Activated T-cell treated with anti-CD3 and anti-CD28 coated beads for 1 hour (primary cell): Measurements from ENCODE around the gene MTSS2.

Experiments used
- DNase-seq: peaks from one replicate; pipeline ENCODE4 v3.0.0-alpha.2; 2020; ENCODE audit warnings: low read depth

Gene MTSS2

DNA sequence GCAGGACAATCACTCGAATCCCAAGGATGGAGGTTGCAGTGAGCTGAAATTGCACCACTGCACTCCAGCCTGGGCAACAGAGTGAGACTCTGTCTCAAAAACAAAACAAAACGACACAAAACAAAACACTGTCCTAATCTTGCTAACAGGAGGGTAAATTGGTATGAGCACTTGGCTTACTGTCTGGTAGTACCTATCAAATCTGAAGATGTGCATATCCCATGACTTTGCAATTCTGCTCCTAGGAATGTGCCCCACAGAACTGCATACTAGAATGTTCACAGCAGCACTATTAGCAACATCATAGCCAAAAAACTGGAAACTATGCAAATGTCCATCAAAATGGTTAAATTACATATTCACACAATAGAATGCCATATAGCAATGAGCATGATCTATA, 15.7 kb downstream of the MTSS2 start:
- no peak for DNase-seq

DNA sequence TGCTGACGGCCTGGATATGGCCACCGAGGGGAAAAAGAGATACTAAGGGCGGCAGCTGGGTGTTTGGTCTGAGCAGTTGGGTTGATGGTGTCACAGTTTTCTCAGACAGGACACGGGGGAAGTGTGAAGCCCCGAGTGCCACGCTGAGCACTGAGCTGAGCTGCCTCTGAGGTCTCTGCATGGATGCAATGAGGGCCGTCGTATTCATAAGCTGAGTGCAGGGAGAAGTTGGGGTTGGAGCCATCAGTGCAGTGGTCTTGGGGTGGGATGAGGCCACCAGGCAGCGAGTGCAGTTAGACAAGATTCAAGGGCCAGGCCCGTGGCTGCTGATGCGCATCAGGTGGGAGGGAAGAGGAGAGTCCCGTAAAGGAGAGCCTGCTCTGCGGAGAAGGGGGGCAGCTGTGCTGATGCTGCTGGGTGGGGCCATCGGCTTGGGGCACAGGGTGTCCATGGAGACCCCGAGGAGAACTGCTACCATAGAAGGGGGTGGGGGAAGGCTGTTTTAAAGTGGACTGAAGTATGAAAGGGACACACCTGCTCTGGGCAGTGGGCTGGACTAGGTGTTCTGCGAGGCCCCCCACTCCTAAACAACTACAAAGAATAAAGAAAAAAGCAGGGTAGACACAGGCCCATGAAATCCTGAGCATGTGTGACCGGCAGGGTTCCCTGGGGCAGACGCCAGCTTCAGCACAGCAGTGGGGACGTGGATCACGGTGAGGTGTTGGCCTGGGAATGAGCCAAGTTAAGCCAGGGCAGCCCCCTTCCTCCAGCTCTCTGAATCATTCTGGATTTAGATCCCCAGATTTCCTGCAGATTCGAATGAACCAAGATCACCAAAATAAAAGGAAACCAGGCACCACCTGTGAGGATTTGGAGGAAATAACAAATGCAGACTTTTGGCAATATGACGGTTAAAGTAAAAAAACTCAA, 19.8 kb downstream of the MTSS2 start:
- no peak for DNase-seq

DNA sequence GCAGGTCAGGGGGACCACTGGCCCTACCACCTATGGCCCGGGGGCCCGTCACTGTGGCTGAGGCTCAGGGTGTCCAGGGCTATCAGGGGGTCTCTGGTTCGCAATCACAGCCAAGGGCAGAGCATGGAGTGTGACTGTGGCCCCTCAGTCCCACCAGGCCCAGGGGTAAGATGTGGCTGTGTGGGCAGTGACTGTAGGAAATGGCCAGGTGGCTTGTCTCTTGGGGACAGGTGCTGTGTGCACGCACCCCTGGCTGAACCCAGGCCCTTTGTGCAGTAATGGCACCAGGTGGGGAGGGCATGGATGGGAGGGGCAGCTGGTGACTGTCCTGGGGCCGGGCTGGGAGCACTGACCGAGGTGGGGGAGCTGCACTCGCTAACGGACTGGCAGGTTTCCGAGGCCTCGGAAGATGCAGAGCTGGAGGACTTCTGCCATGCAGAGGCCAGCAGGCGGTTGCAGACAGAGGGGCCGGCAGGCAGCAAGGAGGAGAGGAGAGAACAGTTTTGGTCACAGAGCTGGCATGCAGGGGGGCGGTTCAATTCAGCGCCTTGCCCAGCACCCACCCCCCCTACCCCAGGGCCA, 20.6 kb downstream of the MTSS2 start:
- no peak for DNase-seq

DNA sequence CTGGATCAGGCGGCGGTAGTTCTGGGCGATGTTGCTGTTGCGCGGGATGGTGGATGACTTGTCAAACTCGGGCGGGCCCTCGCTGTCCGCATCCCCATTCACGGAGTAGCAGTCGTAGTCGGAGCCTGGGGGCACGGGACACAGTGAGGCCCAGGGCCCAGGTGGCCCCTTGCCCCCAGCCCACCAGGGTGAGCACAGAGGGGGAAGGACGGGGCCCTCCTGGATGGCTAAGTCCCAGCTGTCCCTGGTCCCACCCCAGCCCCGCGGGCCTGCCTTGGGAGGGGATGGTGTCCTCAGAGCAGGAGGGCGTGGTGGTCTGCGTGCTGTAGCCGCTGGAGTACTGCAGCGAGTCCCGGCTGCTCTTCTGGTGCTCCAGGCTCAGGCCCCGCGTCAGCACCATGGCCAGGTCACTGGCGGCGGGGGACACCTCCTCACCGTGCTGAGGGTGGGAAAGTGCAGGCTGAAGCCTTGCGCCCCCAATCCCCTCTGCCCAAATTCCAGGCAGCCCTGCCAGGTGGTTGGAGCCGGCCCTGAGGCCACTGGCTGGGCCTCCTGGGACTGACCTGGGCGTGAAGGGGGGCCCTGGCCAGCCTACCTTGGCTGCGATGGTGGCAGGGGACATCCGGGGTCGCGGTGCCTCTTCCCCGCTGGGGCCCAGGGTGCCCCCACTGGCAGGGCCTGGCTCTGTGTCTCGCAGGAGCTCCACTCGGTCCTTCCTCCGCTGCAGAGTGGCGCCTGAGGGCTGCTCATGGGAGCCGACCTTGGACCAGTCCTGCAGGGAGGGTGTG, 21.3 kb downstream of the MTSS2 start:
- DNase-seq, result no peak

DNA sequence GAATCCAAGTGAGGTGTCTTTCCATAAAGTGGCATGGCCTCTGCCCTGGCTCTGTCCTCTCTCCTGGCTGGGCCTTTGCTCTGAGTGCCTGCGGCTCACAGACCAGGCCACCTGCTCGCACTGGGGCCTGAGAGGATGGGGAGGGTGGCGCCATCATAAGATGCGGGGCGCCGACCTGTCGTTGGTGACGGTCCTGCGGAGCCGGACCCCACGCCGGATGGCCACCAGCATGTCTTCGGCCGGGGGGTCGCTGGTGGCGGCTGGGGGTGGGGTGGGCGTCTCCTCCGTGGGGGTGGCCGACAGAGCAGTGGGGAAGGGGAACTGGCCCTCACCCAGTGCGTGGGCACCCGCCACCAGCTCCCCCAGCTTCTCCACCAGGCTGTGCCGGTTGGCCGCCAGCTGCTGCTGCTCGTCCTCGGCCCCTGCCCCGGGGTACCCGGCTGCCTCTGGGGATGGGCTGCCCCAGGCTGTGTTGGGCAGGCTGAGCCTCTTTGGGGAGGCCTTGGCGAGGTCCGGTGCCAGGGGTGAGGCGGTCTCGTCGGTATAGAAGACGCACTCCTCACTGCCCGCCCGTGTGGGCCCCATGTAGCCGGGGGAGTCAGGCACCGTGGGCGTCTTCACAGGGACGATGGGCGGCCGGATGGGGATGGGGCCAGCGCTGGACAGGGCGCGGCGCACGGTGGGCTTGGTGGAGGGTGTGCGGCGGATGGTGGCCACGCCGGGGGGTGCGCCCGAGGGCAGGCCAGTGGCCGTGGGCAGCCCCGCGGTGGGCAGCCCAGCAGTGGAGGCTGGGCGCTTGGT, 22.1 kb downstream of the MTSS2 start:
- no peak for DNase-seq

DNA sequence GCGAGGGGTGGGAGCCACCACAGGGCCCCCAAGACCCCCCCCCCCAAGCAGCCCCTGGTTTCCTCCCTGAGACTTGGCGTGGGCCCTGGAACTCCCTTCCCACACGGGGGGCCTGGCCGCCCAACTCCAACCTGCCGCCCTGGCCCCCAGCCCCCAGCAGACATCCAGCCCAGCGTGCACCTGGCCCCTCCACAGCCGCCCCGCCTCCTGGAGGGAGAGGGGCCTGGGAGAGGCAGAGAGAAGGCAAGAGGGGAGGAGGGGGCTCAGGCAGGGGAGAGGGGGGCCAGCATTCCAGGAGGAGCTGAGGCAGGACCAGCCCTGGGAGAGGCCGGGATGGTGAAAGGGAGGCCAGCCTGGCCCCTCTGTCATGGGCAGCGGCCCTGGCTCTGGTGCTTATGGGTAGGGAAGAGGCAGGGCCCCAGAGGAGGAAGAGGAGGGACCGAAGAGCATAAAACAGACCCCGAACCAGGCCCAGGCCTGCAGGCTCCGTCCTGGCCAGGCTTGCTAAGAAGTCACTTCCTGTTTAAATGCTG, 22.8 kb downstream of the MTSS2 start:
- no peak for DNase-seq

DNA sequence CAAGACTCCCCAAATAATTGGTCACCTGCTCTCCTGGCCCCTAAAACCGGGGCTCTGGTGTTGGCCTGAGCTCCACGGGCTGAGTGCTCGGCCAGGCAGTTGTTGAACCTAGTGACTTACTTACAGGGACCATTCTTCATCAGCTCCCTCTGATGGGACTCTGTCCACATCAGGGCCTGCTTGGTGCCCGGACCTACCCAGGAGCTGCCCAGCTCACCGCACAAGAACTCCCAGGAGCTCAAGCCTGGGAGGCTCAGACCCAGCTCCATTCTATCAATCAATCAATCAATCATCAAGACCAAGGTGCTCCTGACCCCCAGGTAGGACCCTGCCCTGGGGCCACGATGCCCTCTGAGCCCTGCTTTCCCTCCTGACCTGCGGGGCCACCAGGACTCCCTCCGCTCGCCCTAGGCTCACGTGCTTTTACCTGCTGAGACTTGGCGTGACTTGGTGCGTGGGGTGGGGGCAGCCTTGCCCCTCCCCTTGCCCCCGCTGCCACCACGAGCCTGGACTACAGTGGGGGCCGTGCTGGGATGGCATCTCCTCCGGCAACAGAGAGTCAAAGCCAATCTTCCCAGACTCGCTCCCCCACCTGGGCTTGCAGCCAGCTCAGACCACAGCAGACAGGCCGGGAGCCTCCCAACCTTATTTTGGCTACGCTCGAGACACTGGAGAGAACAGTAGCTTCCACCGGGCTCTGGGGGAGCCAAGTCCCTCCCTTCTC, 23.8 kb downstream of the MTSS2 start:
- DNase-seq, result no peak

DNA sequence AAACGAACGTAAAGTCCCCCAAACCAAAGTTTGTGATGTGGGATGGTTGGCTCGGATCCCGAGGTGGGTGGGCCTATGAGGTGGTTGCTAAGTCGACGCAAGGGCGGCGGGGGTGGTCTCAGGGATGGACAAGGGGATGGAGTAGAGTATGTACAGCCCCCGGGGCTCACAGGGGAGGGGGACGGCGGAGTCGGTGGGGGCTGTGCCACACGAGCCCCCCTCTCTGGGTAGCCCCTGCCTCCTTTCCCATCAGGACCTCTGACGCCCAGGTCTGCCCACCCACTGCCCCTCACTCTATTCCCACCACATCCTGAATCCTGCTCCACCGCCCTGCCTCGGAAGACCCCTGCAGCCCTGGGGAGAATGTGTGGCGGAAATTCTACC, 24.3 kb downstream of the MTSS2 start:
- no peak for DNase-seq

DNA sequence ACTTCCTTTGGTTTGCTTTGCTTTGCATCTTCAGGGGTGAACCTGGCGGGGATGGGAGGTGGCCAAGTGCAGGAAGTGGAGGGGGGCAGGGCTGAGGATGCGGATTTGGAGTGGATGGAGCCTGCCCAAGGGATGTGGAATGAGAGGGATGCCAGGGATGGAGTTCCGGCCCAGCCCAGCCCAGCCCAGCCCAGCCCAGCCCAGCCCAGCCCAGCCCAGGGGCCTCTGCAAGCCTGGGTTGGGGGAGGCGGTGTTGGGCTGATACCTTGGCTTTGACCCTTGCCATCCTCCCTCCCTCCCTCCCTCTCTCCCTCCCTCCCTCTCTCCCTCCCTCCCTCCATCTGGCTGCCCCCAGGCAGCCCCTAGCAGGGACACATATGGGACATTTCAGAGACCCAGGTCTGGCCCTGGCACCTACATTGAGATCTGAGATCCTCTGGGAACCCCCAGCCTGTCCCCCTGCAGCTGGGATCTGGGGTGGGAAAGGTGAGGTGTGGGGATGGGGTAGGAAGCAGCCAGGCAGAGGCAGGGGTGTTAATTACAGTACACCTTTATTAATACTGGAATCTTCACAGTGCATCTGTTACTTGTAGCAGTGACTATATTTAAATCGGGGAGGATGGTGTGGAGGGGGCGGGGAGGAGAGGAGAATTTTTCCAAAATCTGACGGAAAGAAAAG, 25.0 kb downstream of the MTSS2 start:
- DNase-seq, result no peak

DNA sequence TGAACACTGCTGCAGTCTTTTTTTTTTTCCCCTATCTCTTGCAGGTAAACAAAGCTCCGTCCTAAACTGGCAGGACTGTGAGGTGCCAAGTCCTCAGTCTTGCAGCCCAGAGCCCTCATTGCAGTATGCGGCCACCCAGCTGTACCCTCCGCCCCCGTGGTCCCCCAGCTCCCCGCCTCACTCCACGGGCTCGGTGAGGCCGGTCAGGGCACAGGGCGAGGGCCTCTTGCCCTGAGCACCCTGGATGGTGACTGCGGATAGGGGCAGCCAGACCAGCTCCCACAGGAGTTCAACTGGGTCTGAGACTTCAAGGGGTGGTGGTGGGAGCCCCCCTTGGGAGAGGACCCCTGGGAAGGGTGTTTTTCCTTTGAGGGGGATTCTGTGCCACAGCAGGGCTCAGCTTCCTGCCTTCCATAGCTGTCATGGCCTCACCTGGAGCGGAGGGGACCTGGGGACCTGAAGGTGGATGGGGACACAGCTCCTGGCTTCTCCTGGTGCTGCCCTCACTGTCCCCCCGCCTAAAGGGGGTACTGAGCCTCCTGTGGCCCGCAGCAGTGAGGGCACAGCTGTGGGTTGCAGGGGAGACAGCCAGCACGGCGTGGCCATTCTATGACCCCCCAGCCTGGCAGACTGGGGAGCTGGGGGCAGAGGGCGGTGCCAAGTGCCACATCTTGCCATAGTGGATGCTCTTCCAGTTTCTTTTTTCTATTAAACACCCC, 25.7 kb downstream of the MTSS2 start:
- no peak for DNase-seq

DNA sequence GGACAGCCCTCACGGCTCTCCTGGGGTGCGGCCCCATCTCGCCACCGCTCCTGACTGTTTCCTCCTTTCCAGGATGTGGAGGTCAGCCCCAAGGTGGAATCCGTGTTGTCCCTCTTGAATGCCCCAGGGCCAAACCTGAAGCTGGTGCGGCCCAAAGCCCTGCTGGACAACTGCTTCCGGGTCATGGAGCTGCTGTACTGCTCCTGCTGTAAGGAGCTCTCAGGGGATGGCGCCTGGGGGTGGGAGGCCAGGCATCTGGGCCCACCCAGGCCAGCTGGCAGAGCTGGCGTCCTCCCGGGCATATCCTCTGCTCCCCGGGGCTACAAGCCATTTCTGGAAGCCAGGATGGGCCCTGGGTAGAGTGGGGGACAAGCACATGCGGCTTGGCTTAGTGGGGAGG, 26.3 kb downstream of the MTSS2 start:
- no peak for DNase-seq

DNA sequence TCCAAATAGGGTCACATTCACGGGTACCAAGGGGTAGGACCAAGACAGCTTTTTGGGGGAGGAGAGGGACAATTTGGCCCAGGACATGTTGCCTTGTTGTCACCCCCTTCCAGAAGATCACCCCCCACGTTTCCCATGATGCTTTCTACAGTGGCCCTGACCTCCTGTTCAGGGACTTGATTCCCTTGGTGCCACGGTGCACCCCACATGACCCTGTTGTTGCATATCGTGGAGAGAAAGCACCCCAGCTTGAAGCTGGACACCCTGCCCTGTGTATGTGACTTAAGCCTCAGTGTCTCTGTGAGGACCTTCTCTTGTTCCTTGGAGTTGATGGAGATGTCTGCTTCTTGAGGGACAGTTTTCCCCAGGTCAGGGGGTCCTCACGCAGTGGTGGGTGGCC, 26.9 kb downstream of the MTSS2 start:
- DNase-seq, result no peak

DNA sequence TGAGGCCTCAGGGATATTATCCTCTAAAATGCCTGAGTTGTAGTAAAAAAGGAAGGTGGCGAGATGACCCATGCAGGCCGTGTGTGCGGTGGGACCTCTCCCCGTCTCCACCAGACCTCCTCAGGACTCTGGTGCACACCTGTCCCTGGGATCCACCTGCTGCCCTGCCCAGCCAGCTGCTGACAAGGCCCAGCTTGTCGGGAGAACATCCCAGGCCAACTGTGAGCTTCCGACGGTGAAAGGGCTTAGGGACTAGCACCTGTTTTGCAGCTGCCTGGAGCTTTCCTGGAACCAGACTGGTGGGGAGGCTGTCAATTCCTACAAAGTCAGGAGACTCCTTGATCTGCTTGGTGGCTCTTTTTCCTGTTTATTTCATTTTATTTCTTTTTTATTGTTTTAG, 27.9 kb downstream of the MTSS2 start:
- no peak for DNase-seq

DNA sequence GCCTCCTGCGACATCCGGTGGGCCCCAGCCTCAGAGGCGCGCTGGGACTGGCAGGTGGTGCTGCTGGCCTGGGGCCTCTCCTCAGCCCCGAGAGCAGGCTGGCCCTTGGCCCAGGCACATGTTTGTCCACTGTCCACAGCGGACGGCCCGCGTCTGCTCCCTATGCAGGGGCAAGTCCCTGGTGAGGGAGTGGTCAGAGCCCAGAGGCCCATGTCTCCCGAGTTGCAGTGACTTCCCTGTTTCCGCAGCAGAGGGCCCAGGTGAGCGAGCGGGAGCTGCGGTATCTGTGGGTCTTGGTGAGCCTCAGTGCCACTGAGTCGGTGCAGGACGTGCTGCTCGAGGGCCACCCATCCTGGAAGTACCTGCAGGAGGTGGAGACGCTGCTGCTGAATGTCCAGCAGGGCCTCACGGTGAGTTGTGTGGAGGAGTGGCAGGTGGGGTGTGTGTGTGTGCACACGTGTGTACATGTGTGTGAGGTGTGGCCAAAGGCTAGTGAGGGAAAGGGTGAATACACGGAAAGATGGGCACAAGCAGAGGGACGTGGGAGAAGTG, 29.1 kb downstream of the MTSS2 start:
- no peak for DNase-seq

DNA sequence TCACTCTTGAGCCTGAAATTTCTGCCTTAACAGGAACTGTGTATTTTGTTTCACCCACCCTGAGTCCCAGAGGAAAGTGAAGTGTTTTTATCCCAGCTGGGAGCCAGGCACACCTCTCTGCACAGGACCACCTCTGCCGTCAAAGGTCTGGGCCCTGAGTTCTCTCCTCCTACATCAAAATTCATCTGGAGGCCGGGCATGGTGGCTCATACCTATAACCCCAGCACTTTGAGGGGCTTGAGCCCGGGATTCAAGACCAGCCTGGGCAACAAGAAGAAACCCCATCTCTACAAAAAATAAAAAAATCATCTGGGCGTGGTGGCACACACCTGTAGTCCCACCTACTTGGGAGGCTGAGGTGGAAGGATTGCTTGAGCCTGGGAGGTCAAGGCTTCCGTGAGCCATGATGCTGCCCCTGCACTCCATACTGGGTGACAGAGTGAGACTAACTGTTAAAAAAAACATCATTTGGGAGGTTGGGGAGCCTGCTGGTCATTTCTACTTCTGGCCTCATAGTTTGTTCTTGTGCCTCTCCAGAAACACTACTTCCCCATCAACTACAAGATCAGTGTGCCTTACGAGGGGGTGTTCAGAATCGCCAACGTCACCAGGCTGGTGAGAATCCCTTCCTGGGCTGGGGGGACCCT, 29.7 kb downstream of the MTSS2 start:
- no peak for DNase-seq

DNA sequence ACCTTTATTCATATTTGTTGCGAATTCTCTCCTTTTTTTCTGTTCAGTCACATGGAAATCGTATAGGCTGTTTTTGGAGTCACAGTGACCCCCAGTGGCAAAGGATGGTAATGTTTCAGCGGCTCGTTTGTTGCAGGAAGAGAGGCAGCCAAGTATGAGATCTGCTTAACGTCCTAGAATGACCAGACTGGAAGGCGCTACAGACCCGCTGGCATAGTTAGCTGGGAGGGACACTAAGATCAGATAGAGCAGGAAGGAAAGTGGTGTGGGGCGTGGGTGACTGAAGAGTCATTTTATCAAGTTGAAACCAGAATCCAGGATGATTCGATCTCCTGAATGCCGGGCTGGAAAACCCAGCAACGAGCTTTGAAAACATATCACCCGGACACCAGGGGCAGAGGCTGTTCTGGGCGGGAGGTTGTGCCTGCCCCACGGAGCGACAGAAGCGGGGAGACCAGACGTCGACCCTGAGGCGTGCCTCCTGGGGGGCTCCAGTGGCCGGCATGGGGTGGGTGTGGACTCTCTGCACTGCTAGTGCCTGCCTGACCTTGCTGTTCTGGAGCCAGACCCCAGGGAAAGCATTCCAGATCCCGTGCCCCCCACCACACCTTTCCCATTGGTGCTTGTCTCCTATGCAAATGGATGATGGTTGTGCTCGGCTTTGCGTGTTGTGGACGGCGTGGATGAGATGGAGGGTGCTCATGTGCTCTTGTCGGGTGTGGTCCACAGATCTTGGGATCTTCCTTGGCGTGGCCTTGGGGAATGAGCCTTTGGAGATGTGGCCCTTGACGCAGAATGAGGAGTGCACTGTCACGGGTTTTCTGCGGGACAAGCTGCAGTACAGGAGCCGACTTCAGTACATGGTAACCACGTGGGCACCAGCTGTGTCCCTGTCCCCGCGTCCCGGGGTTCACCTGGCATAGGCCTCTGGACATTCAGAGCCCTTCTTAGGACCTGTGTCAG, 31.8 kb downstream of the MTSS2 start:
- DNase-seq, result peak; percentile 70

DNA sequence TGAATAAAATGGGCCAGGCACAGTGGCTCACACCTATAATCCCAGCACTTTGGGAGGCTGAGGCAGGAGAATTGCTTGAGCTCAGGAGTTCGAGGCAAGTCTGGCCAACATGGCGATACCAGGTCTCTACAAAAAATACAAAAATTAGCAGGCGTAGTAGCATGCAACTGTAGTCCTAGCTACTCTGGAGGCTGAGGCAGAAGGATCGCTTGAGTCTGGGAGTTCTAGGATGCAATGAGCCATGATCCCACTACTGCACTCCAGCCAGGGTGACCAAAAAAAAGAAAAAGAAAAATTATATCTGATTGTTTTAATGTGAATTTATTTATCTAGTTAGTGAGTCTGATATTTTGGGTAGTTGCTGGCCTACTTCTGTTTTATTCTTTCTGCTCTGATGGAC, 32.4 kb downstream of the MTSS2 start:
- DNase-seq, result no peak

DNA sequence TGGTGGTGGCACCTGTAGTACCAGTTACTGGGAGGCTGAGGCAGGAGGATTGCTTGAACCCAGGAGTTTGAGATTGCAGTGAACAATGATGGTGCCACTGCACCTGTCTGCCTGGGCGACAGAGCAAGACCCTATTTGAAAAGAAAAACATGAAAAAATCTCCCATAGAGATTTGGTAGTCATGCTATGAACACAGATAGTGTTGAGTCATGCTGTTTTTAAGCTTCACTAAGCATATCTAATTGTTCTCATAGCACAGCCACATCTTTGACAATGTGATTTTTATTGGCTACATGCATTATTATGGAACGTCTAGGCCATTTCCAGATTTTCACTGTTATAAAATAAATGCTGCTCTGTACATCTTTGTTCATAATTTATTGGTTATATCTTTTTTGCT, 33.5 kb downstream of the MTSS2 start:
- DNase-seq, result no peak
